GM19328 (cell line): ENCODE results near the gene RAB14.

Experiments used
- ATAC-seq: cut with Tn5 transposase; IDR thresholded peaks from one replicate; pipeline ENCODE4 v1.9.1; 2021; ENCODE audit warnings: mild to moderate bottlenecking, moderate library complexity; ENCODE audit not compliant: unreplicated experiment

The RAB14 gene

DNA sequence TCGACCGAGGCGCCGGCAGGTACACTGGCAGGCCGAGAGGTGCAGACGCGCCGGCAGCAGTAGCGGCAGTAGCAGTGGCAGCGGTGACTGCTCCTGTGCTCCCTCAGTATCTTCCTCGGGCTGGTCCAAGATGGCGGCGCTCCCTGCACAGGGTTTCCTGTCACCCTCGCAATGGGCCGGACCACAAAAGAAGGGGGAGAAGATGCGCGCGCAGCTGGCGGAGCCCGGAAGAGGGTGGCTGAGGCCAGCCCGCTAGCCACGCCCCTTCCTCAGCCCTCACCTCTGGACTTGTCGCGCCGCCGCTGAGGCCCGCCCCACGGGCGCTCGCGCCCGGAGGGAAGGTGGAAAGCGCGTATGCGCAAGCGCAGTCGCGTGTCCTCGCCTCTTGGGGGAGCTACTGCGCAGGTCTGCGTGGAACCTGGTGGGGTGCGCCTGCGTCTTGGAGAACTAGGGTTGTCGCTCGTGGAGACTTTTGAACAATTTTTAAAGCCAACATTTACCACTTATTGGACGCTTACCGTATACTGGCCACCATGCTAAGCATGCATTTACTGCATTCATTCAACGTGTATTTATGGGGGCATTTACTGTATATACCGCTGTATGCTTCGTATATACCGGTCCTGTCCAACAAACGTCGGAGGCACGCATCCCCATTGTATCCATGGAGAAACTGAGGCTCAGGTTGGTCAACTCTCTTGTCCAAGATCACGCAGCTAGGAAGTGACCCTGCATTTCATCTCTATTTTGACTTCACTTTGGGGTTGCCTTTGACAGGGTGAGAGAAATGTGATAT is at the start of gene RAB14:
RAB14 (minus strand) TSS at position 132 of the 796 bp plus-strand sequence. CDS start 8,457 bp downstream, outside the sequence.
- ATAC-seq: peak; percentile 91

DNA sequence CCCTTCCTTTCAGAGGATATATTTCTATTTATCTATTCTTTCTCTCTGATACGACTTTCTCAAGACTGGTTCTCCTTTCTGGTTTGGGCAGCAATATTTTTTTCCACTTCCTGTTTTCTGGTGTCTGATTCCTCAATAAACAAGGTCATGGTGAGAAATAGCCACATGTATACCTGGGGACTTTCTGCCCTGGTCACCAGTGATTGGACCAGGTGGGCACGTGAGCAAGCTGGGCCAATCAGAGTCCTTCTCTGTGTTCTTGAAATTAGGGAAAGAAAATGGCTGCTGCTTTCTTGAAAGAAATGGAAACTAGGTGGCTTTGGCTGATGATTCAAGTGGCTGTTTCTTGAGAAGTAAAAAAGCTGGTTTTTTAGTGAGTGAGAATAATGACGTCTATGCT is 47.9 kb upstream of the RAB14 start:
- no peak for ATAC-seq

DNA sequence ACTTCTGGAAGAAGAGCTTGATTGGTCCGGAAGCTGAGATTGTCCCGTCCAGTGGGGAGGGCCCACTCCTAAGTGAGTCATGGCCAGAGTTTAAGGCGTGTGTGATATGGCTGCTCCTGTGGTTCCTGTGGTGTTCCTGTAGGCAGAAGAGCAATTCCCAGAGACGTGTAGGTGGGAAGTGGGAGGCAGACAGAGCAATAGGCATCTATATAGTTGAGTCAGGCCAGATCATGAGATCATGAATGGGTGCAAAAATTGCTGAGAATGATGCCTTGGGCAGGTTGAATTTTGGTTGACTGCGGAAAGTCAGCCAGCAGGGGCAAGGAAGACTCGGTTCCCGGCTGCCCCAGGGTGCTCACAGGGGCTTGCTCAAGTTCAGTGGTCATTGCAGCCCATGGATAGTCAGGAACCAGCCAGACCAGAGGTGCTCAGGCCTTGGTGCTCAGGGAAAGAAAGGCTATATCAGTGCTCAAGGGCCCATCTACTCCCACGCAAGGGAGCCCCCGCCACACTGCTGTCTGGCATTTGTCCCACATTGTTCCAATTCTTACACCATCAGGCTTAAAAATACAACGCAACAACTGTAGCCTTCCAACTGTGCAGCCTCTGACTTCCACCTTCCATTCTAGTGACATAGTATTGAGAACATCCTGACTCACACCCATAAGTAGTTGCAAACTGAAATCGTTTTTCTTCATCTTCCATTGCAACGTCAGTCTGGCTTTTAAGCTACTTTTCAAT is 45.3 kb upstream of the RAB14 start:
- no peak for ATAC-seq

DNA sequence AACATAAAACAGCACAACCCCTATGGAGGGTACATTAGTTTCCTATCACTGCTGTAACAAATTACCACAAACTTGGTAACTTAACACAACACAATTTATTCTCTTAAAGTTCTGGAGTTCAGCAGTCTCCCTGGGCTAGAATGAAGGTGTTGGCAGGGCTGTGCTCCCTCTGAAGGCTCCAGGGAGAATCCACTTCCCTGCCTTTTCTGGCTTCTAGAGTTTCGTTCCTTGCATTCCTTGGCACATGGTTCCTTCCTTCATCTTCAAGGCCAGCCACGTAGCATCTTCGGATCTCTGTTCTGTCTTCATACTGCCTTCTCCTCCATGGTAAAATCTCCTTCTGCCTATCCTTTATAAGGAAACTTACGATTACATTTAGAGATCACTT is 41.3 kb upstream of the RAB14 start:
- no peak for ATAC-seq

DNA sequence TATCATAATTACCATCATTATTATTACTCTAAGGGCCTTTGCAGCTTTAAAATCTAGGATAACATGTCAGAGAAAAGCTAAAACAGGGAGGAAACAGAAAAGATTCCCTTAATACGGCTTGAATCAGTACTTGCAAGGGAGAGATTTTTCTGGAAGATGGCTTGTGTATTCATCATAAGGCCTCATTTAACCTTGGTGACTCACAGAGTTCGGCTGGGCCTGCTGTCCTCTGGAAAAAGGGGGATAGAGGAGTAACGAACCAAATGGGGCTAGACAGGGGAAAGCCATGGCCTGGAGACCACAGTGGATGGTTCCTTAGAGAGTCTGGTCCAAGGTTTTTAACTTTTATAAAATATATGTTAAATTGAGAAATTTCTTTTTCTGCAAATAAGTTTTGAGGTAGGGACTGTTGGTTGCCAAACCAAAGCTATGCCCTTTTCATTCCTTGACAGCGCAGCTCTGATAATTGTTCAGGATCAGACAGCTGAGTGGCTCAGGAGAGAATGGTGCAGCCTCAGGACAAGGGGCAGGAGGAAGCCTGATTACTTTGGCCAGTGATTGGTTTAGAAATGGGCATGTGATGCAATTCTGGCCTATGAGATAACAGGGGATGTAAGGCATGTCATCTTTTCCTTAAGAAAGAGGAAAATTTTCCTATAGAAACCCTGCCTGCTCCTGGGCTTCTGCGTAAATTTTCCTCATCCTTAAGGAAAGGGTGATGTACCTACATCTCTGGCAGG is 40.7 kb upstream of the RAB14 start:
- no peak for ATAC-seq

DNA sequence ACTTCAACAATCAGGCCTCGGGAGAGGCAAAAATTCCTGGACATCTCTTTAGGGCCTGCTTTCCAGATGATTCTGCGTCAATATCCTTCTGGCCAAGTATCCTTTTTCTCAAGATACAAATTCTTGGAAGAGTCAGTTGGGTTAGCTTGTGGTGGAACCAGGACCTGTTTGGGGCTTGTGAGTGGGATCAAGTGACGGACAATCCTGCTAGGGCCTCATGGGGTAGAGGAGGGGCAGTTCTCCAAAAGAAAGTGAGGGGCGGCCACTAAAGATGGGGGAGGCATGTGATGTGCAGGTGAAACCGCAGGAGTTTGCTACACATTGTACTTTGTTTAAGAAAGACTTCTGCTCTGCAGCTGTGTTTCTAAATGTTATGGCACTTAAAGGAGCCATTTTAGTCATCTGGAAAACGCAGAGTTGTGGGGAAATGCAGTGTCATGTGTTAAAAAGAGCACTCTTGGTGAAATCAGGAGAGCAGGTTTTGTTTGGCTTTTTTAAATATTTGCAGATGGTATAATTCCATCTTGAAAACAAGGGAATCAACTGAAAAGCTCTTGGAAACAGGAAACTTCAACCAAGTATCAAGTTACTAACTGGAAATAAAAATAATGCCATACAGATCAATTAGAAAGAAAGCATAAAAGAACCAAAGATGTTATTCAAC is 38.9 kb upstream of the RAB14 start:
- ATAC-seq: no peak

DNA sequence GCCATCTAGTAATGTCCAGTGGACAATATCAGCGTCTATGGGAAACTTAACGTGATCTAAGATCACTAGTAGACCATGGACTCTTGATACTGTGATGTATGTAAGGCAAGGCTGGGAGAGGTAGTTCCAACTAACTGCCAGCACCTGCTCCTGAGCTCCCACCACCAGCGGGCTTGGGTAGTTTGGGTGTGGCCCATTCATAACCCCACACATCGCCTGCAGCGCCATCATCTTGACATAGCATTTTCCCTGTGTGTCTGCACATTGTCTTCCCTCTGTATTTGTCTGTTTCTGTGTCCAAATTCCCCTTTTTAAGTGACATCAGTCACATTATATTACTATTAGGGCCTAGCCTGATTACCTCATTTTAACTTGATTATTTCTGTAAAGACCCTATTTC is 38.2 kb upstream of the RAB14 start:
- ATAC-seq: no peak

DNA sequence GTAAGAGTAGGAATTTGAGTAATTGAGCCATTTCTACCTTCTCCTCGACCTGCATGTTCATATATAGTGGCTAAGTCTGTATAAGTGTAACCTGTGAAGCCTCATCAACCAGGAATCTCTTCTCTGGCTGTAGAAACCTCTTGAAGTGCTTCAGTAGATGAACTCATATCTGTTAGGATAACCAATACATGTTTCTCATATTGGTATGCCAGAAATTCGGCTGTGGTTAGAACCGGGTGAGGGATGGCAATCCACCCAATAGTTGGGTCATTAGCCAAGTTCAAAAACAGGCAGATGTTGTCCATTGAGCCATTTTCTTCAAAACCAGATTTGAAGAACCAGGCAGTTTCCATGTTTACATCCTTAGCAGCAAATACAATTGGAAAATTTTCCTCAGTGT is 37.4 kb upstream of the RAB14 start:
- no peak for ATAC-seq

DNA sequence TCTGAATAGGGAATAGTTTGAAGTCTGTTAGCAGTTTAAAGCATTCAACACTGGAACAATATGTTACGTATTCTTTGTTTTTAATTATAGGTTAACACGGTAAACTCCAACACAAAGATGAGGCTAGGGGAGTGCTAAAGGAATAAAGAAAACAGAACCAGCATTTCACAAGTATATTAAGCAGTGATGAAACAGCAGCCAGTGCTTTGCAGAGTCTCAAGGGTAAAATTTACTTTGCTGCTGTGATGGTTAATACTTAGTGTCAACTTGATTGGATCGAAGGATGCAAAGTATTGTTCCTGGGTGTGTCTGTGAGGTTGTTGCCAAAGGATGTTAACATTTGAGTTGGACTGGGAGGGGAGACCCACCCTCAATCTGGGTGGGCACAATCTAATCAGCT is 36.2 kb upstream of the RAB14 start:
- ATAC-seq: no peak

DNA sequence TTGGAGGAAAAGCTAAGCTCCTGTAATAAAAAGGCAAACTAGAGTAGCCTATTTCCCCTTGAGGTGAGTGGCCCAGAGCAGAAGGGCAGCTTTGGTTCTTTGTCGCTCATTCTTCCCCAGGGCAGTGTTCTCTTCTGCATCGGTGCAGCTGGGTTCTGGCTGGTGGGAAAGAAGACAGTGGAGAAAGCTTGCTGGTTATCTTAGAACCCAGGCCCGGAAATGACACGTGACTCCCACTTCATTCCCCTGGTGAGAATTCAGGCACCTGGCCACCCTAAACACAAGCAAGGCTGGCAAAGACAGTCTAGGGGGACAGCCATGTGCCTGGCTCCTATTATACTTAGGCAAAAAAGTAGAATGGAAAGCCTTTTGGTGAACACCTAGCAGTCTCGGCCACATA is 33.8 kb upstream of the RAB14 start:
- ATAC-seq: no peak

DNA sequence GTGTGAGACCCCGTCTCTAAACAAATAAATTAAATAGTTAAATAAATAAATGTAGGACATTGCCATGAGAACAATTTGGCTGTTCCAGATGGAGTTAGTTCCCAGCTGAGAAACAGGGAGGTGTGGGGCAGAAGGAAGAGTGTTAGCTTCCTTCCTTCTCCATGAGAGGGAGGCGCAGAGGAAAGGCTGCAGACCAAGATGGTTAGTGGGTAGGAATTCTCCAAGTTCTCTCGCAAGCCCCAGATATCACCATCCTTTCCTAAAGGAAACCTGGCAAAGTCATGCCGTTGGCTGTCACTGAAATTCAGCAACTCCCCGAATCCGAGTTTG is 33.1 kb upstream of the RAB14 start:
- ATAC-seq: no peak

DNA sequence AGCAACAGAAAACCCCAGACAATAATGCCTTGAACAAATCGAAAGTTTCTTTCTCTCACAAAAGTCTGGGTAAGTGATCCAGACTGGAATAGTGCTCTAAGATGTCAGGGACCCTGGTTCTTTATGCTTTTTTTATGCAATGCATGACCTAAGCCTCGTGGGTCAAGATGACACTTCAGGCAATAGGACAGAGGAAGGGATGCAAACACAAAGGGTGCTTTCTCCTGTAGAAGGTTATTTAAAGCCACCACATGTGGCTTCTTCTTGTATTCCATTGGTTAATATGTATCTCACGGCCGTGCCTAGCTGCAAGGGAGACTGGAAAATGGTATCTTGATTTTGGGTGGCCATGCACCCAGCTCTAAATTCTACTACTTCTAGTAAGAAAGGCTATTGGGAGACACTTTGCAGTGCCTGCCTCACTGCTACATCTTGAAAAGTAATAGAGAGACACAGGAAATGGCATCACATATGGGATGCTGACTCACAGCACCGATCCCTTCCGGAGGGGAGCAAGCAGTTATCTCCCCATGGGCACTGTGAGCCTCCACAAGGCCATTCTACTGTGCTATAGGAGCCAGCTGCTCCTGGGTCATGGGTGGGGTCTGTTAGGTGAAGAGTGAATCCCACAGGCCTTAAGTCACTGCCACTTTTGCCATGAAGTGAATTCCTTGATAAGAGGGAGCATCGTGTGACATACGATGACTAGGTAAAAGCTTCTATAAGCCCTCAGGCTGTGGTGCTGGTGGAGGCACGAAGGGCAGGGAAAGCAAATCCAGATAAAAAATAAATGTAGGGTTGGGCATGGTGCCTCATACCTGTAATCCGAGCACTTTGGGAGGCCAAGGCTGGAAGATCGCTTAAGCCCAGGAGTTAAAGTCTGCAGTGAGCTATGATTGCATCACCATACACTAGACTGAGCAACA is 32.5 kb upstream of the RAB14 start:
- no peak for ATAC-seq

DNA sequence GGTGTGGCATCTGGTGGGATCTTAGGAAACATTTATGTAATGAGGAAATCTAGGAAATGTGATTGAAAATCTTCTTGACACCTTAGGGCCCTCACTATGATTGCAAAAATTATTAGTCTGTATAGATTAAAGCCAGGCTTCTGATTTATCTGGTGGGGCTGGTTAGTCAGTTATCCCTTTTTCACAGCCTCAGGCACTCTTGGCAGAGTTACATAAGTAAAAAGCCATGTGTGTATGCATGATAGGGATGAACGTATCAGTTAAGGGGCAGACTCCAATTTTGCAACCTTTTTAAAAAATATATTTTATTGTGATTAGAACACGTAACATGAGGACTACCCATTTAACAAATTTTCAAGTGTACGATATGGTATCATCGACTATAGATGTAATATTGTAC is 30.6 kb upstream of the RAB14 start:
- ATAC-seq: no peak

DNA sequence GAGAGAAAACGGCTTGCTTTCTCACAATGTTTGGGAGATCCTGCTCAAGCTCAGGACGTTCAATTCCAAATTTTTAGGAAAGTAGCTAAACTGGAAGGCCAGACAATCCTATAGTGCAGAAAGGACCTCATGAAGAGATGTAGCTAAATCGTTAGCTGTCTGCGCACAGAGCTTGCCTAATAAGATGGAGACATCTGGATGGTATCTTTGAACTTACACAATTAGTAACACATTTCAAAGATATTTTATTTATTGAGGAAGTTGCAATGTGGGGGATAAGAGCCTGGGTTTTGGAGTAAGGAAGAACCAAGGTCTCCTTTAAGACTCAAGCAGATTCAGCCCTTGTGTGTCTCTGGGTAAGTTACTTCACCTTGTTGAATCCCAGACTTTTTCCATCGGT is 28.6 kb upstream of the RAB14 start:
- no peak for ATAC-seq

DNA sequence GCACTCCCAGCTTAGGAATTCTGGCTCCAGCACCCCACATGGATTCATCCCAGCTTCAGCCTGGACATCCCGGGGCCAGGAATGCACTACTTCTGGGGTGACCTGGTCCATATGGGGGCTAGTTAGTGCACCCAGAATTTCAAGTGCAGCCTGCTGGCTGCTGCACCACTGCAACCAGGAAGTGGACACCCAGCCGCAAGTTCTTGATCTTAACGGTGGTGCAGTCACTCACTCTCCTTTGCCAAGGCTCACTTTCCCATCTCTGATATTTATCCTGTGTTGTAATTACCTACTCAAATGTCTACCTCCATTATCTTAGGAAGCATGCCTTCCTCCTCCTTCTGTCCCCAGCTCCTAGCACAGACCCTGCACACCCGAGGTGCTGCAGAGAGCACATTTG is 26.2 kb upstream of the RAB14 start:
- ATAC-seq: no peak

DNA sequence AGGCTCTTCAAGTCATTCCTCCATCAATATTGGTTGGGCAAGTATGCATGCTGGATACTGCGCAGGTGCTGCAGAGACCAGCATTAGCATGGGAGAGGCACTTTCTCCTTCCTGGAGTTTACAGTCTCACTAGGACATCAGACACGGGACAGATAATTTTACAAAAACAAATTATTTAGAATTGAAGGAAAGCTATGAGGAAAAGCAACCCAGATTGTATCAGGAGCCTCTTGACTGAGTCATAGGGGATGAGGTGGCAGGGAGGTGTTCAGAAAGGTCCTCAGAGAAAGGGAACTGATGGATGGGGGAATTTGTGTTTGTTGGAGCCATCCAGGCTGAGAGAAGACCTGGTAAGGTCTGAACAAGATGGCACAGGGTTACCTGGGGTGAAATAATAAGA is 24.5 kb upstream of the RAB14 start:
- no peak for ATAC-seq

DNA sequence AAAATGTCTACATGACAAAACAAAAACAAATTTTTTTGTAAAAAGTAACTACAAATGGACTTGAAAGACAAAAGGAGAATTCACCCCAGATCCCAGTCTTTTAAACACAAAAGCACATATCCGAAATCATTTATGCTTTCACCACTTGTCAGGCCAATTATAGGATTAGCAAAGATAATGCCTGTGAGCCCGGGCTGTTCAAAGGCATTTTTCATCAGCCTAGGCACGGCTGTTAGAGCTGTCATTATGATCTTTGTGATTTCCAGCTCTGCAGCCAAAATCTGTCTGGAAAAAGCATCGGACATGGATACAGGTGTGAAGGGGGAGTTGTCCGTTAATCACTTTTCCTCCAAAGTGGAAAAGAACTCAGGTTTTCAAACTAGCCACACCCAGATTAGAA is 23.6 kb upstream of the RAB14 start:
- ATAC-seq: no peak

DNA sequence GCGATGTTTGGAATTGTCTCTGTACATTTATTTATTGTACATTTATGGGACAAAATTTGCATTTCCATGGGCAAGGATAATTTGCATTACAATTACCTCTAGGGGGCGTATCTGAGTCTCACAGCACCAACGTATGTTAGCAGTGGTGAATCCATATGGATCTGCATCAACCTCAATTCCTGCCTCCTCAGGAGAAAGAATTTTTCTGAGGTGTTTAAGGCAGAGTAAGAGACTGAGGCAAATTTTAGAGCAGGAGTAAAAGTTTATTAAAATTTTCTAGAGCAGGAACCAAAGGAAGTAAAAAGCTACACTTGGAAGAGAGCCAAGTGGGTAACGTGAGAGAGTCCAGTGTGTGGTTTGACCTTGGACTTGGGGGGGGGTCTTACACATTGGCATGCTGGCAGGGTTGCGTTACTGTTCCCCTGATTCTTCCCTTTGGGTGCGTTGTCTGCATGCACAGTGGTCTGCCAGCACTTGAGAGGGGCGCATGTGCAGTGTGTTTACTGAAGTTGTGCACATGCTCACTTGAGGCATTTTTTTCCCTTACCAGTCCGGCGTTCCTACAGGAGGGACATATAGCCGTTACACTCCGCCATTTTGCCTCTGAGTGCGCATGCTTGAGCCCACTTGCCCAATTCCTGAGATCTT is 21.0 kb upstream of the RAB14 start:
- no peak for ATAC-seq

DNA sequence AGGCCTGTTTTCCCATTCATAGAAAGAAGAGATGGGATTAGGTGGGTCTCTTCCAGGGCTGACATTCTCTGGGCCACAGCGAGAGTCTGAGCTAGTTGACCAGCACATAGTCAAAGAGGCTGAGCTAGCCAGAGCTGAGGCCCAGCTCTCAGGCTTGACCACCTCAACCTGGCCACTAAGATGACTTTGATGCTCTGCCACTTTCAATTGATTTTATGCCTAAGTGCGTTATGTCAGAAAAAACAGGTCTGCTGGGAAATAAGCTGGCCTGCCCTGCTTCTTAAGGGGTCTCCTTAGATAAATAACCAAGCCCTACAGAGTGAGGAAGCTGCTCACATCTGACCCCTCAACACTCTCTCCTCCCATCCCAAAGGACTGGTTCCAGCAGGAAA is 20.0 kb upstream of the RAB14 start:
- no peak for ATAC-seq
